ENCODE data around the gene ESRRB.

Gene ESRRB

DNA sequence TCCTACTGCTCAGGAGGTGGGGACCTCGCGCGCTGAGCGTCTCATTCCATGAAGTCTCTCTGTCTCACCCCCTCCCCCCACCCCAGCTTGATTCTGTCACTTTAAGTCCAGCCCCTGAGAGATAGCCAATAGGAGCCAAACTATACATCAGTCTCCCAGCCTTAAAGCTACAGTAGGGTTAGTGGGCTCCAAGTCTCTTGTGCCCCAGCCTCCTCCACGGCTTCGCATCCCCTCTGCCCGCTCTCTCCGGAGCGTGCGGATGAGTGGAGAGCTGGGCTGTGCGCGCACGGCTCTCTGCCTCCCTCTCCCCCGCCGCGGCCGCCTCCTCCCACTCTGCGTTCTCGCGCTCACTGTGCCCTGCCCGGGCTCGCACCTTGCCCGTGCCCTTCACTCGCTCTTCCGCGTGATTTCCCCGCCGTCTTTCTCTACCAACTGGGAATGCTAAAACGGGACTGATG lies at the start of gene ESRRB:
TSS of gene ESRRB (plus strand) at position 191 of the 458 bp plus-strand sequence. CDS start at position 456, 265 bp downstream.
- peak within 1 kb of the TSS in 1 of 7 experiments; percentile 1 for H3K4me3 ChIP-seq
- no peak within 1 kb of the TSS for H3K27ac ChIP-seq

DNA sequence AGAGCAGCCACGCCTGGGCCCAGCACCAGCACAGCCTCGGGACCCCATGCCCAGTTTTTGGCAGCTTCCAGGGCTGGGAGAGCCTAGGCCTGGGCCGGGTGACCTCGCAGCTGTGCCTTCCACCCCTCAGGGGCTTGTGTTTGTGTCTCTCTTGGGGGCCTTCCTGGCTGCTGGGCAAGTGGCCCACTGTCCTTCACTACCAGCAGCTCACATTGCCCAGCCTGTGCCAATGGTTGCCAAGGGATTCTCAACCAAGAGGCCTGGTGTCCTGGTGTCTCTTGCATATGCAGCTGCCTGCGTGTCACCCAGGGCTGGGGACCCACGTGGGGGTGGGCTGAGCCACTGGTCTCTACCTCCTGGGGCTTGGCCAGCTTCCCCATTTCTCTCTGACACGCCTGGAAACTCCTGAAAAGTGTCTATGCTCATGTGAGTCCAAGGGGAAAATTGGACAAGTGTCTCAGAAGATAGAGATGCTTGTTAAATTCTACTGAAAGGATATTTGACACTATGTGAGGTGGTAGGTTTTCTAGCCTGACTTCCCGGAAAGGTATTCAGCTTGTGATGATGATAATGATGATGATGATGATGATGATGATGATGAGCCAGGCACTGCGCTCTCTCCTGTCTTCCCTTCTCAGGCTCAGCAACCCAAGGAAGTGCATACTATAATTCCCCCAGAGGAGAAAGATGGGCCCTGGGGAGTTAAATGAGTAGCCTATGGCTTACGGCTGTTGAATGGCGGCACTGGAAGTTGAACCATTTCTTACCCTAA lies 48.8 kb upstream of the ESRRB start:
- Histone ChIP-seq H3K27ac (no peak overlapping the region), H3K4me3 (no peak overlapping the region)

DNA sequence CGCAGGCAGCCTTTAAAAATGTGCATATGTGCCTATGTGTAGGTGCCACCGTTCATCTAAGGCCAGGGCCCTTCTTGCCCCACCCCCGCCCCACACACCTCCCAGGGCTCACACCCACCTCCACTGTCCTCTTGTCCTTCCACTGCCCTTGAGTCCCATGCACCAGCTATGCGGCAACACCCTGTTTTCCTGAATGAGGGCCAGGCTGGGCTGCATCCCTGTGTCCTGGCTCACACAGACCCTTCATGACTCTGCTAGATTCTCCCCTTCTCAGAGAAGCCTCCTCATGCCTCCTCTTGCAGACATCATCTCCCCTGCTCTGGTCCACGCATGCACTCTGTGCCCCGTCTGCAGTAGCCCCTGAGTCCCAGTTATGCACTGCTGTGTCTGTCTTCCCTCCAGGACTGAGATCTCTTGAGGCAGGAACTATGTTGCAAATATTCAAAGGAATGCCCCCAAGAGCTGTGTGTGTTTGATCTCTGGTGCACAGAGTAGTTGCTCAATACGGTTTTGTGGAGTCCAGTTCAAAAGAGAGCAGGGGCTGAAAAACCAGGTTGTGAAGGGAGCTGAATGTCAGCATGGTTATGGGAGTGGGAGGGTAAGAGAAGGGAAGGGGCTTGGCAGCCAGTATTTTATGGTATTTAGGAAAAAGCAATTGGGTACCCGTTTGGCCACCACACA lies 47.3 kb upstream of the ESRRB start:
- no peak overlapping the region for H3K27ac ChIP-seq
- no peak overlapping the region for H3K4me3 ChIP-seq

DNA sequence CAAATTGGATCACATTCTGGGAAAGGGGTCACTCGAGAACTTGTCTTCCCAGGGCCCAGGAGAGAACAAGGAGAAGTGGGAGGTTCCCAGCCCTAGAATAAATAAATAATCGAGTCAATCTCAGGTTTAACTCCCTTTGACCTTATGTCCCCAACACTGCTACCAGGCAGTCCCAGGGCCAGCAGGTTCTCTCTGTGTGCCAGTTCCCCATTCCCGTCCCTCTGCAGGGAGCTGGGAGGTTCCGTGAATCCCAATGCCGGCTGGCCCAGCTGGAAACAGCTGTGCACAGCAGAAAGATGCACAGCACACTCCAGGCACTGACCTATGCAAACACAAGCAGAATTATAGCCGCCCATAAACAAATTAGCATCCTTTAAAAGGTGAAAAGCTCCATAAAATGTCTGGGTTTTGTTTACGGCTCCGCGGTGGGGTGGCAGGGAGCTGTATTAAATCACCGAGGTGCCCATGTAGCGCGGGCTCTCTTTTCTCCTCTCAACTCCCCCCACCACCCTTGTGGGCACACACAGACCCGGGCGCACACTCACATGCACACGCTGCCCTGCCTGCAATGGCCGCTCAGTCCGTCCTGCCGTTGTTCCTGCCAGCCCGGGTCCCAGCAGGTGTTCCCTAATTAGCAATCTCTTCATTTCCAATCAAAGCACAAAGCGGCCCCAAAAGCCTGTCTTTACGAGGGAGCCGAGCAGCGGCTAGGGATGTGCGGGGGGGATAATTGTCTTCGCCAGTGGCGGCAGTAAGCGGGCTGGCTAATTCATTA lies 46.6 kb upstream of the ESRRB start:
- Histone ChIP-seq H3K27ac (no peak overlapping the region), H3K4me3 (no peak overlapping the region)

DNA sequence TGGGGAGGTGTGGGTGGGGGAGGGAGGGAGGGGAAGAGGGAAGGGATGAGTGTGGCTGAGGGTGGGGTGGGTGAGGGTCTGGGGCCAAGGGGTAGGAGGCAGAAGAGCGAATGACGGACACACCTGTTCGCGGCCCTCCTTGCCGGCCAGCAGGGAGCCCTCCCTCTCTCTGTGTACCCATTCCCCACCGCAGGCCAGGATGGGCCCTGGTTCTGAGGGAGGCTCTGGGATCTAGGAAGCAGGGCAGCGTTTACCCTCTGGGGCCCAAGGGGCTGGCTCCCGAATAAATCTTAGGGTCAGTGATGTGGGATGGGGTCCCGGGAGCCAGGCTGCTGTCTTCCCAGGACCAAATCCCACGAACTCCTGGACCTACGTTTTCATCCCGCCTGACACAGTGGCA lies 46.0 kb upstream of the ESRRB start:
- H3K4me3 ChIP-seq = no peak overlapping the region
- H3K27ac ChIP-seq = no peak overlapping the region

DNA sequence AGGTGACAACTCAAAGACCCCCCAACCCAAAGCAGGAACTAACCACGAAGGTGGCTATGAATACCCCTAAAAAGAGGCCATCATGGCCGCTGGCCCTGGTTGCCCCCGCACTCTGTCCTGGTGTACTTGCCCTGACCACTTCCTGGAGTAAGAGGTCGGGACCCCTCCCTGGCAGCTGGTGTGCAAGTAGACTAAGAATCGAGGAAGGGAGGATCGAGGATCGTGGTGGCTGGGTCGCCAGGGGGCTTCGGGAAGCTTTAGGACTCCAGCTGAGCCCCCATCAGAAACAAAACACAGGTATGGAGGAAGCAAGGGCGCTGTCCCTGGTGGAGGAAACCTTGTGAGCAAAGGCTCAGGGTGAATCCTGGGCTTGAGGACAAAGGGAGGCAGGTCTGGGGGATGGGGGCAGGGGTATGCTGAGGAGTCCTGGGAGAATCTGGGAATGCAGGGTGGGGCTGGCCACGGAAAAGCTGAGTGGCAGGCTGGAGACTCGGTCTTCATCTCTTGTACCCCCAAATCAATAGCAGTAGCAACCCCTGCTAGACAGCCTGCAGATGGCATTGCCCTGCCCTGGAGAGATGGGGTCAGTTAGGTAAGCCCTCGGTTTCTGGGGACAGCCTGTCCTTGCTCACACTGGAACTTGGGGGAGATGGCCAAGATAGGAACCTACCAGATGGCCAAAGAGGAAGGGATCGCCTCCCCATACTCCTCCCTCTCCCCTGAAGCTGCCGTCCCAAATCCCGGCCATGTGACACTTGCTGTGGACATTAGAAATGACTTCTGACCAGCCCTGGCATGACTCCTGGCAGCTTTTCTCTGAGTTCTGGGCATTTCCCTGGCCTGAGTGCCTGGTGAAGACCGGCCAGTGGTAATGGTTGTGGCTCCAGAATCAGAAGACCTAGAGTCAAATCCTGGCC lies 45.3 kb upstream of the ESRRB start:
- H3K27ac ChIP-seq = no peak overlapping the region

DNA sequence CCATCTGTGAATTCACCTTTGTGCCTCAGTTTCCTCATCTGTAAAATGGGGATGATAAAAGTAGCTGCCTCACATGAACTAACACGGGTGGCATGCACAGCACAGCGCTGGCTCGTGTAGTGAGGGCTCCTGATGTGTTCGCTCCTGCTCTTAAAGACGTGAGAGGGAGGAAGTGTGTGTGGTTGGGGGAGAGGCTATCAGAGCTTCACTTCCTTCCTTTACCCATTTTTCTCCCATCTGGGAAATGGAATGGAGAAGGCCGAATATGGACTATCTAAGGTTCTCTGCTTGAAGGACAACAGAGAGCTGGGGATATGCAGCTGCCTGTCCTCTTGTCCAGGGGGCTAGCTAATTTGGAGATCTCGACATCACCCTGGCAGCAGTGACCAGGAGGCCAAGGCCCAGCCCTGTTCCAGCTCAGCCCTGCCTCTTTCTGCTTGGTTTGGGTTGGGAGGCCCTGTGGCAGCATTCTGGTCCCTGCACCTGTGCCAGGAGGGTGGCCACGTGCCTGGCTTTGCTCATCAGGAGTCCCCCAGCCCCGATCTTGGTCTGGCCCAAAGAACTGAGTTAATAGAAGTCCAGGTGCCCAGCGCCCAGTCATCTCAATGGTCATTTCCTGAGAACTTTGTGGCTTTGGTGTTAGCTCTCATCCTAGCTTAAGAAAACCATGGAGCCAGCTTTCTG lies 44.5 kb upstream of the ESRRB start:
- Histone ChIP-seq H3K27ac (no peak overlapping the region), H3K4me3 (no peak overlapping the region)

More for the DNA sequence above, 45.3 kb upstream of the ESRRB start:
- no peak overlapping the region for H3K4me3 ChIP-seq

DNA sequence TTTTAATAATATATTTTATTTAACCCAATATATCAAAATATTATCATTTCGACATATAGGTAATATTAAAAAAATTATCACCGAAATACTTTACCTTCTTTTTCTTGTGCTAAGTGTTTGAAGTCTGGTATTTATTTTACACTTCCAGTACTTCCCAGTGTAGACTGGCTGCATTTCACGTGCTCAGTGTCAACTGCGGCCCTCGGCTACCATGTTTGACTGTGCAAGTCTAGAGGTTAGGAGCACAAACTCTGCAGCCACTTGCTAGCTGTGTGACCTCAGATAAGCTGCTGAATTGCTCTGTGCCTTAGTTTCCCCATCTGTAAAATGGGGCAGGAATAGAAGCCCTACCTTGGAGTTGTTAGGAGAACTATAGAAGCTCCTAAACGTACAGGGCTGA lies 42.3 kb upstream of the ESRRB start:
- Histone ChIP-seq H3K4me3 (no peak overlapping the region), H3K27ac (no peak overlapping the region)

DNA sequence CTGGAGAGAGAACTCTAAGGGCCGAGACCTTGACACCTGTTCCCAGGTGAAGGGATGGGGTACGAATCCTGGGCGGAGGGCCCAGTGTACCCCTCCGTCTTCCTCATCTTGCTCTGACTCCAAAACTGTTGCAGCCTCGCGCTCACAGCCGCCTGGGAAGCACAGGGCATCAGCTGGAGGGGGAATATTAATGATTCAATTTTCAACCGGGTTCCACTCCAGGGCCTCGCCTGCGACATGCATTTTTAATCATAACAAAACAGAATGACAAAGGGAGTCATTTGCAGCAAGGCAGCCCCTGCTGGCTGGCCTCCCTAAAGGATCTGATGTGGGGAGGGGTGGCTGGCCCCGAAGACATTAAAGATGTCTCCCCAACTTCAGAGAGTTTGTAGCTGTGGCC lies 41.6 kb upstream of the ESRRB start:
- Histone ChIP-seq H3K27ac (no peak overlapping the region), H3K4me3 (no peak overlapping the region)

DNA sequence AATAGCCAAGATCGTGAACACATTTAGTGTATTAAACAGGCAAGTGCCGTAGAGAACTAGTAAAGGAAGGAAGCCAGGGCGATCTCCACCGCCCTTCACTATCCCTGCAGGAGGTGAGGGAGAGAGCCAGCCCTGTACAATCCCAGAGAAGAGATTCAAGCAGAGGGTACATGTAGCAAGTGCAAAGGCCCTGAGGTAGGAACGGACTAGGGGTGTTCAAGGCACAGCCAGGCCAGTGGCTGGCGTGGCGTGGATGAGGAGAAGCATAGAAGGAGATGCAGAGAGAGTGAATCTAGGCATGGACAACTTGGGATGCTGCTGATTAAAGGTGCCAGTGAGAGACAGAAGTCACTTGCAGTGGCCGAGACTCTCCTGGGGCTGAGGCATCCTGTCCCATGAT lies 39.1 kb upstream of the ESRRB start:
- Histone ChIP-seq H3K4me3 (no peak overlapping the region), H3K27ac (no peak overlapping the region)

DNA sequence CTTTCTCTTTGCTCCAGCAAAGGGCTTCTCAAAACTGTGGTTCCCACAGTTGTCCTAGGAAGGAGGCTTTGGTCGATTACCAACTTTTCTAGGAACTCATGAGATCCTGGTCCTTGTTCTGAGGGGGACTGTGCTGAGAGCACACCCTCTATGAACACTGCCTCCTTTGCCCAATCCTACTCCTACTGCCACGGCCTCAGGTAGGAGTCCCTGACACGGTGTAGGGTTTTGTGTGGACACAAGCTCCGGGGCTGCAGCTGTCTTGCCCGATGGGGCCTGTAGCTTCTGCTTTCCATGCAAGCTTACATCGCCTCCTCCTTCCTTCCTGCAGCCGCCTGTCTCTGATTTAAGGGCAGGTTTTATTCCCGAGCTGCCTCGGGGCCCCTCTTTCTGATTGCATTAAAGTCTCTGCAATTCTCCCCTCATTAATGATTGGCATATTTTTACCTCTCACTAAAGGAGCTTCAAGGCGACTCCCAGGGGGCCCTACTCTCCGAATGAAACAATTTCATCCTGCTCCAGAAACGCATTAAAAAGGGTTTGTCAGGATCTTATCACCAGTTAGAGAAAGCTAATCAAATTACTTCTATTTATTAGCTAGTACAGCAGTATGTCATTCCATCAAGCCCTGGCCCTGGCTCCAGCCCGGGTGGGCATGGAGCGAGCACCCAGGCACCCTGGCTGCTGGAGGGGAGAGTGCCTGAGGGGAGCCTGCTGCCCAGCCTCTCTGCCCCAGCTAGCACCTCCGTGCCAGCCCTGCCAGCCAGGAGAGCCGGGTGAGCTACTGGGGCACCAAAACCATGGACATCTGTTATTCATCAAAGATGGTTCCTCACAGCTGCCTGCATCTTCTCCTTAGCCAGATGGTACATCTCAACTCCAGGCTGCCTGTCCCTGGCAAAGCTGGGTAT lies 38.0 kb upstream of the ESRRB start:
- H3K4me3 ChIP-seq = peak overlapping the region in 1 of 7 experiments; percentile 11
- no peak overlapping the region for H3K27ac ChIP-seq

DNA sequence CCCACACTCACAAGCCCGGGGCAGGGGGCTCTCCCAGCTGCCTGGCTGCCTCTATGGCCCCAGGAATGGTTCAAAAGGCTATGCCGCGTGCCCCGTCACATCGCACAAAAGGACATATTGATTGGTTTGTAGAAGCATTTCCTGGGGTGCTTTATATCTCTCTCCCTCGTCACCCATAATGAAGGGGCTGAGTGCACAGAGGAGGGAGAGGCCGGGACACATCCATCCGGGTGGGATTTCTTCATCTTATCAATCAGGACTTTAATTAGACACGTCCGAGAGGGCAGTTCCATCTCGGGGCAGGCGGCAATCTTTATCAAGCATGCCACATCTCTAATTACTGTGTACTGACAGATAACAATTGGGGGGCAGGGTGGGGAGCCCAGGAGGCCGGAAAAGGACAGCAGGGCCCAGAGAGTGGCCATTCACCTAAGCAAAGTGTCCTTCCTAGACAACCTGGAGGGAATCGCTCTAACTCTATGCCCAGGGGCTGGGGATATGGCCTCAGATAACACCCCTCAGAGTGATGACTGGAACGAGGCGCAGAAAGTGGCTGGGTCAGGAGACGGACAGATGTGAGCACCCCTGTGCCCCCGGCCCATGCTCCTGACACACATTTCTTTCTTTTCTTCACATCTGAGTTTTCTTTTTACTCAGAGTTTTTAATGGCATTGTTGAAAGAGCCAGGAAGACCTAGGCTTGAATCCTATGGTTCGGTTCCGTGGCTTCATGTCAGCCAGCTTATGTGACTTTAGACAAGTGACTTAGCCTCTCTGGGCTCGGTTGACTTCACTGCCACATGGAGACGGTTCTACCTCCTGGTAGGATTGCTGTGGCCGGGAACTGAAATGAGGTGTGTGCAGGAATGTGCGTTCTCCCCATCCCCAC lies 36.0 kb upstream of the ESRRB start:
- Histone ChIP-seq H3K27ac (no peak overlapping the region), H3K4me3 (no peak overlapping the region)

DNA sequence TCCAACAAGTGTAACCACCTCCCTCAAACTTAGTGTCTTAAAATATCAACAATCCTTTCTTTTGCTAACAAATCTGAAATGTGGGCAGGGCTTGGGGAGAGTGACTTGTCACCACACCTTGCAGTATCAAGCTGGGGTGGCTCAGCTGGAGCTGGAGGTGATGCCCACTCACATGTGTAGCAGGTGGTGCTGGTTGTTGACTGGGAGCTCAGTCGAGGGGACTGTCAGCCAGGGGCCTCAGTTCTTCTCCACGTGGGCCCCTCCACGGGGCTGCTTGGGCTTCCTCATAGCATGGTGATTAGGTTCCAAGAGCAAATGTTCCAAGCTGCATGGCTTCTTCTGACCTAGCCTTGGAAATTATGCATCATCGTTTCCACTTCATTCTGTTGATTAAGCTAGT lies 32.6 kb upstream of the ESRRB start:
- H3K27ac ChIP-seq = no peak overlapping the region

DNA sequence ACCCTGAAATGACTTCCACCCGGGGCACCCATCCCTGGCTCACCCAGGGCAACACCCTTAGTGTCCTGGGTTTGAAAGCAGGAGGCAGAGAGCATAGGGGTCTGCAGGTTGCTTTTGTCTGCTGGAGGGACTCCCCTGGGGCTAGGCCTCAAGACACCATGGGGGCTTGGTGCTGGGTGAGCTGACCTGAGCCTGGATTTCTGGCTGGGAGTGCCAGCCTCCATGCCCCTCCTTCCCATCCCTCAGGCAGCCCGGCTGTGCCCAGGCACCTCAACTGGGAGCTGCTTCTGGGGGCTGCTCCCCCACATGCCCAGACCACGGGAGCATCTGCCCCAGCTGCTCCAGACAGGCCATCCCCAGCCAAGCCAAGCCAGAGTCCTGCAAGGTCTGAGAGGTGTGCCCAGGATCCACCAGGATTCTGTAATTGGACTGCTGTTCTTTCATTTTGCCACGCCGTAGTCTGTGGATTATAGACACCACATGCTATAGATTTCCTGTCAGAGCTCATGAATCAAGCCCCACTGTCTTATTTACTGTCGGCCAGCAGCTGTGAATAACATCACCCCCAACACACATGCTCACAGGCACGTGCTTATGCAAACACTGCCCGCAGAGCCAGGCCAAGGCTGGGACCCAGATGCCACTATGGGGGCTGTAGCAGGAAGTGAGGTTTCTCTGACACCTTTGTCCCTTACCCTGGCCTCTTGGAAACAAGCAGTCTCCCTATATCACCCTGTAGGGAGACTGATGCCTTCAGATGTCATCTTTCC lies 29.4 kb upstream of the ESRRB start:
- no peak overlapping the region for H3K4me3 ChIP-seq
- no peak overlapping the region for H3K27ac ChIP-seq

More for the DNA sequence above, 32.6 kb upstream of the ESRRB start:
- H3K4me3 ChIP-seq = no peak overlapping the region

DNA sequence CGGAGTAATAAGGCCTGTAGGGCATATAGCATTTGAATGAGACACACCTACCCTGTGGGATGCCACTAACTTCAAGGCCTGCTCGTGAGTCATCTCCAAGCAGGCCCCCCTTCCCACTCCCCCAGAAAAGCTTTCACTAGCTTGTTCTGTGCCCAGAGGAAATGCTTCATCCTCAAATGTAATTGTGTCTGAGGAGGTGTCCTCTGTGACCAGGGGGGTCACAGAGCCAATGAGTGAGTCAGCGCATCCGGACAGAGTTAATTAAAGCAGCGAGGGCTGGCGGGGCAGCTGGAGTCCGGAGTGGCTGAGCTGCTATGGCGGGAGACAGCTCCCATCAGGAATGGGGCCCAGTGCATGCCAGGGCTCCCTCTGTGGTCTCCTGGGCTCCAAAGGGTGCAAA lies 27.0 kb upstream of the ESRRB start:
- H3K27ac ChIP-seq = no peak overlapping the region
- no peak overlapping the region for H3K4me3 ChIP-seq

DNA sequence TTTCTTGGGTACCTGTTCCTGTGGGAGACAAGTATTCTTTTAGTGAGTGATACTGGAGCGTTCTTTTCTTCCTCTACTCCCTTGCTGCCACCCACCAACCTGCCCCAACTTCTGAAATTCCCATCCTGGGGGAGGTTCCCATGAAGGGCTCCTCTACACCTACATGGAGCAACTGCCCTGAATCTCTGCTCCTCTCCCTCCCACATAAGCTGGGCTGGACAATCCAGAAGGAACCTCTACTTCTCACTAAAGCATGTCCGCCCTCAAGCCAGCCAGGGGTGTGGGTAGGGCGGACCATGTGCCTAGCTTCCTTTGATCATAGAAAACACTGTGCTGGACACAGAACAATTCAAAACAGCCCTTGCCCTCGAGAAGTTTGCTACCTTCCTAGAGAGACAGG lies 25.9 kb upstream of the ESRRB start:
- Histone ChIP-seq H3K27ac (no peak overlapping the region), H3K4me3 (no peak overlapping the region)

Data from skin epidermis (tissue), 12 donors.